Epithelial cell of proximal tubule (primary cell): ENCODE measurements around the gene GNB1. TPM values are rescaled to one million over a fixed set of nuclear protein-coding genes. Genes with fewer than 3 reads are reported as not detected.
A peak's percentile ranks its signal among the peaks of the same experiment; 100 is the strongest.

Experiments used
- DNase-seq: peaks from one replicate; pipeline ENCODE4 v3.0.0-alpha.2; 2011; ENCODE audit warnings: low read depth
- H3K4me3 ChIP-seq: 2 replicates; pipeline ENCODE4 v1.5.1; 2011; ENCODE audit warnings: low read depth, mild to moderate bottlenecking, low read length
- CTCF ChIP-seq: conservative IDR thresholded peaks from 2 replicates; pipeline ENCODE4 v1.5.1; 2012; ENCODE audit warnings: low read depth, mild to moderate bottlenecking, low read length
- total RNA-seq: library from RNA; depleted of rRNA; stranded (reverse); fragments of >200 nt; gene quantifications from 2 replicates; pipeline ENCODE4 v1.2.3, GENCODE V29; 2015

GNB1 gene
- 179 and 200 TPM in 2 replicates for total RNA-seq

- no peak for DNase-seq
- TF ChIP-seq CTCF: no peak
- H3K4me3 ChIP-seq: peak within 1 kb of the TSS; percentile 88
Measured at GRCh38 chr1:1890506-1891348, at the start of gene GNB1. Gene GNB1 (minus strand): TSS chr1:1891087. CDS start chr1:1825453, 65,634 bp downstream.

GRCh38 chr1:1940123-1940425 lies 49.2 kb upstream of the GNB1 start:
- TF ChIP-seq CTCF: no peak
- no peak overlapping the region for H3K4me3 ChIP-seq
- no peak for DNase-seq

DNA sequence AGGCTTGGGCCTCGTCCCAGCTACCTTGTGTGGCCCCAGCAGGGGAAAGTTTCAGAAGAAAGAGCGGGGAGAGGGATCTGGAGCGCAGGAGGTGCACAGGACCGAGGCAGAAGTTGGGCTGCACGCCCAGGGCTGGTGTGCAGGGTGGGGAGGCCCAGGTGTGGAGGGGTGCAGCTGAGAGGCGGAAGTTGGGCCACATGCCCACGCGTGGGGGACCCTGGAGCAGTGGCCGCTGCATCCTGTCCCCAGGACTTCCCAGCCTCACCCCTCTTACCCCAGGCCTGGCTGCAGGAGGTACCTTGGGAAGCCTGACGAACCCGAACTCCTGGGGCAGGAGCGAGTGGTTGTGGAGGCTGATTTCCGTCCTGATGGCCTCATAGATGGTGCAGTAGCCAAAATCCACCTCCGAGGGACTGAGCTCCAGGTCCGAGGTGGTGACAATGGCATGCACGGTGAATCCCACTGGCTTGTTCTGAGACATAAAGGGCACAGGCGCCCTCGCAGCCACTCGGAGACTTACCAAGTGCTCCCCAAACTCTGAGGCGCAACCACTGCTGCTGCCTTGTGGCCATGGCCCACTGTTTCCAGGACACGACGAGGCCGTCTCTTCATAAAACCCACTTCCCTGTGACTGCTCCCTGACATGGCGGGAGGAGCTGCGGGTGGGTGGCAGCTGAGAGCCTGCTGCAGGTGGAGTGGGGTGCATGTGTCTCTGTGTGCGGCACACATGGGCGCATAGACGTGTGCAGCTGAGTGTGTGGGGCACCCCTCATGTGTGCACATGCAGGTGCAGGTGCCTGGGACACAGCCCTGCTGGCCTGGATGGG lies 48.6 kb upstream of the GNB1 start:
- no peak for TF ChIP-seq CTCF
- DNase-seq: no peak
- H3K4me3 ChIP-seq: no peak overlapping the region

GRCh38 chr1:1938613-1939295 lies 47.9 kb upstream of the GNB1 start:
- DNase-seq: no peak
- H3K4me3 ChIP-seq: no peak overlapping the region
- no peak for TF ChIP-seq CTCF

- H3K4me3 ChIP-seq: no peak overlapping the region
- no peak for TF ChIP-seq CTCF
- DNase-seq: no peak
Measured at GRCh38 chr1:1938276-1938573, 47.3 kb upstream of the GNB1 start.

- no peak for TF ChIP-seq CTCF
- no peak for DNase-seq
- H3K4me3 ChIP-seq: no peak overlapping the region
Measured at GRCh38 chr1:1937549-1938275, 46.8 kb upstream of the GNB1 start.
